Trophoblast cell (in vitro differentiated cells and primary cell): ENCODE data around the gene BRD9.

Source experiments
- DNase-seq, 2 donors: peaks; one replicate each; pipeline ENCODE4 v3.0.0-alpha.2; 2016
- H2AFZ ChIP-seq: 2 replicates; pipeline ENCODE4 v1.6.1; 2013; ENCODE audit warnings: low read length, moderate library complexity, mild to moderate bottlenecking; ENCODE audit not compliant: insufficient read depth, poor library complexity
- H2AK5ac ChIP-seq: 2 replicates; pipeline ENCODE4 v1.6.1; 2013; ENCODE audit warnings: mild to moderate bottlenecking, low read length
- H2BK120ac ChIP-seq: 2 replicates; pipeline ENCODE4 v1.6.1; 2013; ENCODE audit warnings: low read length, mild to moderate bottlenecking, moderate library complexity; ENCODE audit not compliant: insufficient read depth, poor library complexity
- H2BK12ac ChIP-seq: 2 replicates; pipeline ENCODE4 v1.6.1; 2013; ENCODE audit warnings: mild to moderate bottlenecking, low read length, moderate library complexity
- H2BK5ac ChIP-seq: 2 replicates; pipeline ENCODE4 v1.6.1; 2013; ENCODE audit warnings: low read length, low read depth, moderate library complexity, mild to moderate bottlenecking; ENCODE audit not compliant: poor library complexity
- H3K14ac ChIP-seq: 2 replicates; pipeline ENCODE4 v1.6.1; 2013; ENCODE audit warnings: mild to moderate bottlenecking, low read length
- H3K18ac ChIP-seq: 2 replicates; pipeline ENCODE4 v1.6.1; 2013; ENCODE audit warnings: mild to moderate bottlenecking, low read length
- H3K23ac ChIP-seq: 2 replicates; pipeline ENCODE4 v1.6.1; 2013; ENCODE audit warnings: low read length
- H3K27ac ChIP-seq: 2 replicates; pipeline ENCODE4 v1.5.1; 2013; ENCODE audit warnings: low read depth, mild to moderate bottlenecking, inconsistent platforms, low read length, moderate library complexity
- H3K27me3 ChIP-seq: 2 replicates; pipeline ENCODE4 v1.6.1; 2013; ENCODE audit warnings: inconsistent platforms, mild to moderate bottlenecking, low read length, moderate library complexity; ENCODE audit not compliant: insufficient read depth
- H3K36me3 ChIP-seq, 2 experiments: 1 replicate in 1 of 2; 2 replicates in 1 of 2; pipeline ENCODE4 v1.6.1; 2013; ENCODE audit warnings: low read length in 2 of 2, mild to moderate bottlenecking in 2 of 2, moderate library complexity in 1 of 2; ENCODE audit not compliant: insufficient read depth in 2 of 2, control insufficient read depth in 1 of 2
- H3K4ac ChIP-seq: 2 replicates; pipeline ENCODE4 v1.6.1; 2013; ENCODE audit warnings: low read depth, mild to moderate bottlenecking, low read length, moderate library complexity
- H3K4me1 ChIP-seq, 2 experiments: 1 replicate in 1 of 2; 2 replicates in 1 of 2; pipeline ENCODE4 v1.6.1; 2013; ENCODE audit warnings: low read length in 2 of 2, mild to moderate bottlenecking in 2 of 2, moderate library complexity in 1 of 2; ENCODE audit not compliant: insufficient read depth in 2 of 2, control insufficient read depth in 1 of 2
- H3K4me2 ChIP-seq: 2 replicates; pipeline ENCODE4 v1.6.1; 2013; ENCODE audit warnings: inconsistent platforms, mild to moderate bottlenecking, low read length, moderate library complexity
- H3K4me3 ChIP-seq: 2 replicates; pipeline ENCODE4 v1.5.1; 2013; ENCODE audit warnings: mild to moderate bottlenecking, low read depth, low read length, inconsistent platforms
- H3K79me1 ChIP-seq: one replicate; pipeline ENCODE4 v1.6.1; 2013; ENCODE audit warnings: low read length
- H3K79me2 ChIP-seq: 2 replicates; pipeline ENCODE4 v1.6.1; 2013; ENCODE audit warnings: low read length, mild to moderate bottlenecking; ENCODE audit not compliant: control insufficient read depth, insufficient read depth, poor library complexity
- H3K9ac ChIP-seq: 2 replicates; pipeline ENCODE4 v1.6.1; 2013; ENCODE audit warnings: mild to moderate bottlenecking, low read length
- H3K9me3 ChIP-seq: 2 replicates; pipeline ENCODE4 v1.6.1; 2013; ENCODE audit warnings: low read depth, mild to moderate bottlenecking, control low read depth, inconsistent platforms, low read length; ENCODE audit not compliant: insufficient read depth
- H4K12ac ChIP-seq: 2 replicates; pipeline ENCODE4 v1.6.1; 2013; ENCODE audit warnings: low read depth, mild to moderate bottlenecking, low read length, moderate library complexity
- H4K8ac ChIP-seq: 2 replicates; pipeline ENCODE4 v1.6.1; 2013; ENCODE audit warnings: low read depth, mild to moderate bottlenecking, low read length, moderate library complexity
- H4K91ac ChIP-seq: one replicate; pipeline ENCODE4 v1.6.1; 2013; ENCODE audit warnings: low read depth, mild to moderate bottlenecking, low read length, moderate library complexity
- WGBS: extraction: QIAGEN DNeasy Blood & Tissue Kit; methylation state at CpG from one replicate; pipeline ENCODE4 v1.1.7; 2013; ENCODE audit warnings: missing lambda C conversion rate; ENCODE audit not compliant: insufficient read length, insufficient coverage; ENCODE audit errors: extremely low coverage; 5-methylcytosine and 5-hydroxymethylcytosine counted together

Gene BRD9

GRCh38 chr5:926417-927171 is 34.0 kb upstream of the BRD9 start:
- no peak overlapping the region for H3K27ac ChIP-seq
- H2BK12ac ChIP-seq, result no peak overlapping the region
- H2BK120ac ChIP-seq, result no peak overlapping the region
- no peak overlapping the region for H3K23ac ChIP-seq
- H3K4ac ChIP-seq, result no peak overlapping the region
- no peak overlapping the region for H3K14ac ChIP-seq
- WGBS, result no CpG with 5 or more reads among the region's 65 CpGs
- peak overlapping the region; percentile 63 for H3K4me2 ChIP-seq
- H3K18ac ChIP-seq, result no peak overlapping the region
- peak overlapping the region; percentile 33 for H2AFZ ChIP-seq
- H3K4me3 ChIP-seq, result no peak overlapping the region
- peaks cover 11% of the 10 kb centered on the region for H3K27me3 ChIP-seq
- H3K79me1 ChIP-seq, result peaks cover 2% of the 10 kb centered on the region
- peaks cover 2 to 5% of the 10 kb centered on the region in 2 experiments for H3K36me3 ChIP-seq
- H4K12ac ChIP-seq, result no peak overlapping the region
- no peak overlapping the region for H4K8ac ChIP-seq
- H3K9ac ChIP-seq, result no peak overlapping the region
- H2AK5ac ChIP-seq, result no peak overlapping the region
- peak in 1 of 2 donors; percentile 24 for DNase-seq
- peaks cover 6 to 7% of the 10 kb centered on the region in 2 experiments for H3K4me1 ChIP-seq
- no peaks in the 10 kb centered on the region for H3K79me2 ChIP-seq
- no peak overlapping the region for H4K91ac ChIP-seq
- no peak overlapping the region for H2BK5ac ChIP-seq
- H3K9me3 ChIP-seq, result peaks cover 2% of the 10 kb centered on the region

GRCh38 chr5:923281-923873 is 30.8 kb upstream of the BRD9 start:
- Histone ChIP-seq H3K36me3 (peaks cover 4 to 7% of the 10 kb centered on the region in 2 experiments), H2BK5ac (no peak overlapping the region), H3K9ac (no peak overlapping the region), H2AK5ac (no peak overlapping the region), H4K91ac (no peak overlapping the region), H2BK12ac (no peak overlapping the region), H3K4me3 (no peak overlapping the region), H3K23ac (no peak overlapping the region), H3K79me2 (no peaks in the 10 kb centered on the region), H2AFZ (no peak overlapping the region), H2BK120ac (no peak overlapping the region), H3K18ac (no peak overlapping the region), H3K27ac (no peak overlapping the region), H3K4ac (no peak overlapping the region), H3K14ac (no peak overlapping the region), H3K4me1 (peaks cover 6 to 11% of the 10 kb centered on the region in 2 experiments), H4K12ac (no peak overlapping the region), H3K4me2 (no peak overlapping the region), H3K79me1 (peaks cover 2% of the 10 kb centered on the region), H3K27me3 (peaks cover 11% of the 10 kb centered on the region), H3K9me3 (peaks cover 2% of the 10 kb centered on the region), H4K8ac (no peak overlapping the region)
- no CpG with 5 or more reads among the region's 17 CpGs for WGBS
- DNase-seq, result peak; percentile 64 to 82

GRCh38 chr5:922436-923280 is 30.1 kb upstream of the BRD9 start:
- no peaks in the 10 kb centered on the region for H3K79me2 ChIP-seq
- peaks cover 2% of the 10 kb centered on the region for H3K79me1 ChIP-seq
- H2BK12ac ChIP-seq, result no peak overlapping the region
- no peak overlapping the region for H3K27ac ChIP-seq
- no peak for DNase-seq
- H3K4ac ChIP-seq, result no peak overlapping the region
- no peak overlapping the region for H3K14ac ChIP-seq
- no peak overlapping the region for H3K18ac ChIP-seq
- no peak overlapping the region for H4K12ac ChIP-seq
- H2BK120ac ChIP-seq, result no peak overlapping the region
- H3K27me3 ChIP-seq, result peaks cover 11% of the 10 kb centered on the region
- no peak overlapping the region for H2BK5ac ChIP-seq
- H3K9me3 ChIP-seq, result peaks cover 2% of the 10 kb centered on the region
- WGBS, result no CpG with 5 or more reads among the region's 17 CpGs
- peaks cover 4 to 10% of the 10 kb centered on the region in 2 experiments for H3K36me3 ChIP-seq
- H3K4me3 ChIP-seq, result no peak overlapping the region
- H3K4me2 ChIP-seq, result no peak overlapping the region
- peaks cover 6 to 11% of the 10 kb centered on the region in 2 experiments for H3K4me1 ChIP-seq
- H2AFZ ChIP-seq, result no peak overlapping the region
- no peak overlapping the region for H3K23ac ChIP-seq
- H4K8ac ChIP-seq, result no peak overlapping the region
- H2AK5ac ChIP-seq, result no peak overlapping the region
- H3K9ac ChIP-seq, result no peak overlapping the region
- no peak overlapping the region for H4K91ac ChIP-seq
